OCI-LY1 (cell line): ENCODE measurements around the gene ARHGDIA.

Source experiments
- EZH2 ChIP-seq: fragments of 200-600 bp; sonication (generic), shearing (Covaris generic); IDR thresholded peaks from 2 replicates; pipeline ENCODE4 v1.8.0; 2017; ENCODE audit warnings: borderline replicate concordance, mixed run types, mild to moderate bottlenecking, antibody characterized with exemption, low read length, moderate library complexity, mixed read lengths
- TF ChIP-seq, protein P1 (sequence below): fragments of 200-600 bp; sonication (generic), shearing (Covaris generic); IDR thresholded peaks from 2 replicates; pipeline ENCODE4 v1.5.1; 2017; ENCODE audit warnings: mild to moderate bottlenecking, antibody characterized with exemption, low read length, moderate library complexity, mixed read lengths

DNA sequence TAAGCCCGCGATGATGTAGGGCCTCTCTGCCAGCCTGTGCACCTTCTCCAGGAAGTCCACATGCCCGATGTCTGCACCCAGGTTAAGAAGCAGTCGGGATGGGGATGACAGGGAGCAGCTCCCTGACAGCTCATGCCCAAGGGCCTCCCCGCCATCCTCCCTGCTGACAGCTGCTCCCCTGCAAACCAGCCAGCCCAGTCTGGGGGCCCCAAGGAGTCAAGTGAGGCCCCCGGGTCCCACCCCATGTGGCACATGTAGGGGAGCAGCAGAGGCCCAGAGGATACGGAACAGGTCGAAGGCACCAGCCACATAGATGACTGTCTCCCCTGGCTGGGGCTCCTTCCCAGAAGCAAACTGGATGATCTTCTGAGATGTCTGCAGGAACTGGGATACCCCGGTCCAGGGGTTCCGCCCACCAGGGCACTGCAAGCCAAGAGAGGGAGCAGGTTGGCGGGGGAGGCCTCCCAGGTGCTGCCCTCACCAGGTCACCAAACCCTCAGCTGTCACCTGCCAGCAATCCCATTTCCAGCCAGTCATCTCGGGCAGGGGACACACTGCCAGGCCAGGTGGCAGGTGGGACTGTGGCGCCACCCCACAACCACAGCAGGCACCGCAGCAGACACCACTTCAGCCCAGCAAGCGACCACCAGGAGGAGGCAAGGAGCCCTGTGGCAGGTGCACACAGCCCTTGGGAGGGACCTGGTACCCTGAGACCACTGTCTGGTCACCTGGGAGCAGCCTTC lies 35.5 kb upstream of the ARHGDIA start:
- TF ChIP-seq, protein P1, sequence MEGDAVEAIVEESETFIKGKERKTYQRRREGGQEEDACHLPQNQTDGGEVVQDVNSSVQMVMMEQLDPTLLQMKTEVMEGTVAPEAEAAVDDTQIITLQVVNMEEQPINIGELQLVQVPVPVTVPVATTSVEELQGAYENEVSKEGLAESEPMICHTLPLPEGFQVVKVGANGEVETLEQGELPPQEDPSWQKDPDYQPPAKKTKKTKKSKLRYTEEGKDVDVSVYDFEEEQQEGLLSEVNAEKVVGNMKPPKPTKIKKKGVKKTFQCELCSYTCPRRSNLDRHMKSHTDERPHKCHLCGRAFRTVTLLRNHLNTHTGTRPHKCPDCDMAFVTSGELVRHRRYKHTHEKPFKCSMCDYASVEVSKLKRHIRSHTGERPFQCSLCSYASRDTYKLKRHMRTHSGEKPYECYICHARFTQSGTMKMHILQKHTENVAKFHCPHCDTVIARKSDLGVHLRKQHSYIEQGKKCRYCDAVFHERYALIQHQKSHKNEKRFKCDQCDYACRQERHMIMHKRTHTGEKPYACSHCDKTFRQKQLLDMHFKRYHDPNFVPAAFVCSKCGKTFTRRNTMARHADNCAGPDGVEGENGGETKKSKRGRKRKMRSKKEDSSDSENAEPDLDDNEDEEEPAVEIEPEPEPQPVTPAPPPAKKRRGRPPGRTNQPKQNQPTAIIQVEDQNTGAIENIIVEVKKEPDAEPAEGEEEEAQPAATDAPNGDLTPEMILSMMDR, result peak; percentile 47
- TF ChIP-seq EZH2, result no peak
